Liver (tissue), 9 donors: Measurements from ENCODE around the gene MARCHF10. TPM values are rescaled to one million over a fixed set of nuclear protein-coding genes. Genes with fewer than 3 reads are reported as not detected.

Experiments
- DNase-seq: peaks from one replicate; pipeline ENCODE4 v3.0.0-alpha.2; 2017; ENCODE audit warnings: low spot score
- H3K27ac ChIP-seq, 2 donors: one replicate each; pipeline ENCODE4 v1.7.0; 2013; ENCODE audit warnings: inconsistent platforms in 2 of 2, low read length in 2 of 2, control low read depth in 1 of 2, low read depth in 1 of 2, mild to moderate bottlenecking in 1 of 2
- H3K27me3 ChIP-seq, 4 donors: one replicate each; pipeline versions ENCODE4 v1.6.1 to v1.7.0; 2013; ENCODE audit warnings: low read length in 3 of 4, inconsistent platforms in 1 of 4, mild to moderate bottlenecking in 1 of 4, moderate library complexity in 1 of 4; ENCODE audit not compliant: control insufficient read depth in 4 of 4, insufficient read depth in 4 of 4
- H3K36me3 ChIP-seq, 4 donors: one replicate each; pipeline versions ENCODE4 v1.6.1 to v1.7.0; 2013; ENCODE audit warnings: low read length in 3 of 4, mild to moderate bottlenecking in 3 of 4, low read depth in 1 of 4, moderate library complexity in 1 of 4; ENCODE audit not compliant: control insufficient read depth in 4 of 4, insufficient read depth in 3 of 4
- H3K4me1 ChIP-seq, 4 donors: one replicate each; pipeline versions ENCODE4 v1.6.1 to v1.7.0; 2013; ENCODE audit warnings: low read length in 3 of 4, mild to moderate bottlenecking in 3 of 4, moderate library complexity in 1 of 4; ENCODE audit not compliant: control insufficient read depth in 4 of 4, insufficient read depth in 4 of 4
- H3K4me3 ChIP-seq, 3 donors: one replicate each; pipeline versions ENCODE4 v1.6.1 to v1.7.0; 2013; ENCODE audit warnings: low read length in 3 of 3, control low read depth in 1 of 3, low read depth in 1 of 3, mild to moderate bottlenecking in 1 of 3
- H3K9ac ChIP-seq, 2 donors: one replicate each; pipeline ENCODE4 v1.7.0; 2013; ENCODE audit warnings: low read length in 2 of 2, mild to moderate bottlenecking in 2 of 2, moderate library complexity in 2 of 2, control low read depth in 1 of 2, low read depth in 1 of 2
- H3K9me3 ChIP-seq, 4 donors: one replicate each; pipeline versions ENCODE4 v1.6.1 to v1.7.0; 2013; ENCODE audit warnings: low read length in 3 of 4; ENCODE audit not compliant: control insufficient read depth in 4 of 4
- EGR1 ChIP-seq, 2 donors: IDR thresholded peaks; 2 replicates each; pipeline ENCODE4 v1.6.1; 2016 to 2018; ENCODE audit warnings: antibody characterized with exemption in 2 of 2, low read depth in 2 of 2
- FOXA1 ChIP-seq: IDR thresholded peaks from 2 replicates; pipeline ENCODE4 v1.6.1; 2016; ENCODE audit warnings: antibody characterized with exemption
- GABPA ChIP-seq, 2 donors: IDR thresholded peaks in 1 of 2; conservative IDR thresholded peaks in 1 of 2; 2 replicates each; pipeline ENCODE4 v1.6.1; 2016; ENCODE audit warnings: antibody characterized with exemption in 2 of 2, mild to moderate bottlenecking in 1 of 2, moderate library complexity in 1 of 2
- HNF4A ChIP-seq, 2 donors: conservative IDR thresholded peaks; 2 replicates each; pipeline ENCODE4 v1.6.1; 2016; ENCODE audit warnings: antibody characterized with exemption in 2 of 2, mild to moderate bottlenecking in 2 of 2
- HNF4G ChIP-seq: IDR thresholded peaks from 2 replicates; pipeline ENCODE4 v1.6.1; 2016; ENCODE audit warnings: antibody characterized with exemption
- JUND ChIP-seq, 2 donors: IDR thresholded peaks; 2 replicates each; pipeline ENCODE4 v1.6.1; 2016; ENCODE audit warnings: antibody characterized with exemption in 2 of 2
- MAX ChIP-seq: IDR thresholded peaks from 2 replicates; pipeline ENCODE4 v1.6.1; 2016; ENCODE audit warnings: antibody characterized with exemption
- NR2F2 ChIP-seq: IDR thresholded peaks from 2 replicates; pipeline ENCODE4 v1.6.1; 2016; ENCODE audit warnings: antibody characterized with exemption
- RAD21 ChIP-seq, 2 donors: IDR thresholded peaks; 2 replicates each; pipeline ENCODE4 v1.6.1; 2016; ENCODE audit warnings: antibody characterized with exemption in 2 of 2, mild to moderate bottlenecking in 2 of 2
- RXRA ChIP-seq, 2 donors: IDR thresholded peaks; 2 replicates each; pipeline ENCODE4 v1.6.1; 2017 to 2018; ENCODE audit warnings: antibody characterized with exemption in 2 of 2, mild to moderate bottlenecking in 1 of 2
- SP1 ChIP-seq: IDR thresholded peaks from 2 replicates; pipeline ENCODE4 v1.6.1; 2018; ENCODE audit warnings: antibody characterized with exemption, mild to moderate bottlenecking
- TAF1 ChIP-seq: conservative IDR thresholded peaks from 2 replicates; pipeline ENCODE4 v1.6.1; 2016; ENCODE audit warnings: antibody characterized with exemption, mild to moderate bottlenecking
- YY1 ChIP-seq: IDR thresholded peaks from 2 replicates; pipeline ENCODE4 v1.6.1; 2016; ENCODE audit warnings: antibody characterized with exemption, mild to moderate bottlenecking
- ZBTB33 ChIP-seq: IDR thresholded peaks from 2 replicates; pipeline ENCODE4 v1.6.1; 2016; ENCODE audit warnings: antibody characterized with exemption
- WGBS: extraction: QIAGEN DNeasy Blood & Tissue Kit; methylation state at CpG from one replicate; pipeline ENCODE4 v1.1.7; 2013; 5-methylcytosine and 5-hydroxymethylcytosine counted together
- polyA plus RNA-seq, 2 donors: library from polyadenylated mRNA; stranded (reverse) in 1 of 2; unstranded in 1 of 2; fragments of 200-250 nt in 1 of 2; fragments of >200 nt in 1 of 2; fragmentation: Nextera tagmentation in 1 of 2; extraction: Ambion mirVana in 1 of 2; gene quantifications; one replicate each; pipeline versions ENCODE4 v1.2.1 to v1.2.3, GENCODE V29; 2013 to 2015
- total RNA-seq, 2 donors: library from RNA; depleted of rRNA; stranded (reverse); fragments of >200 nt; gene quantifications; one replicate each; pipeline ENCODE4 v1.2.3, GENCODE V29; 2014
- TF ChIP-seq, protein P1 (sequence below): IDR thresholded peaks from 2 replicates; pipeline ENCODE4 v1.6.1; 2016; ENCODE audit warnings: antibody characterized with exemption, mild to moderate bottlenecking
- TF ChIP-seq, protein P2 (sequence below): IDR thresholded peaks from 2 replicates; pipeline ENCODE4 v1.6.1; 2016; ENCODE audit warnings: antibody characterized with exemption
- donor health status: healthy.
- donor health status: healthy.
- donor health status: healthy.
- donor health status: healthy.
- donor health status: healthy.

MARCHF10 gene
- total and polyA plus RNA-seq, 4 donors: not detected

- no peak for DNase-seq
- Histone ChIP-seq H3K27ac (no peak overlapping the region), H3K36me3 (no peaks in the 10 kb centered on the region), H3K4me1 (no peaks in the 10 kb centered on the region), H3K4me3 (no peak overlapping the region), H3K9me3 (no peaks in the 10 kb centered on the region), H3K27me3 (peaks cover 0 to 3% (median 0%) of the 10 kb centered on the region in 4 donors), H3K9ac (no peak overlapping the region)
- TF ChIP-seq YY1 (no peak), HNF4G (no peak), JUND (IDR thresholded peaks at IDR 0.05) (no peak), SP1 (no peak), EGR1 (IDR thresholded peaks at IDR 0.05; ENCODE audit: low read depth in 2 of 2) (no peak), RXRA (IDR thresholded peaks at IDR 0.05) (no peak), ZBTB33 (no peak), FOXA1 (no peak), RAD21 (IDR thresholded peaks at IDR 0.05) (no peak), GABPA (IDR thresholded peaks at IDR 0.05 in 1 of 2, conservative IDR thresholded peaks at IDR 0.05 in 1 of 2) (no peak), MAX (no peak)
- TF ChIP-seq, protein P1, sequence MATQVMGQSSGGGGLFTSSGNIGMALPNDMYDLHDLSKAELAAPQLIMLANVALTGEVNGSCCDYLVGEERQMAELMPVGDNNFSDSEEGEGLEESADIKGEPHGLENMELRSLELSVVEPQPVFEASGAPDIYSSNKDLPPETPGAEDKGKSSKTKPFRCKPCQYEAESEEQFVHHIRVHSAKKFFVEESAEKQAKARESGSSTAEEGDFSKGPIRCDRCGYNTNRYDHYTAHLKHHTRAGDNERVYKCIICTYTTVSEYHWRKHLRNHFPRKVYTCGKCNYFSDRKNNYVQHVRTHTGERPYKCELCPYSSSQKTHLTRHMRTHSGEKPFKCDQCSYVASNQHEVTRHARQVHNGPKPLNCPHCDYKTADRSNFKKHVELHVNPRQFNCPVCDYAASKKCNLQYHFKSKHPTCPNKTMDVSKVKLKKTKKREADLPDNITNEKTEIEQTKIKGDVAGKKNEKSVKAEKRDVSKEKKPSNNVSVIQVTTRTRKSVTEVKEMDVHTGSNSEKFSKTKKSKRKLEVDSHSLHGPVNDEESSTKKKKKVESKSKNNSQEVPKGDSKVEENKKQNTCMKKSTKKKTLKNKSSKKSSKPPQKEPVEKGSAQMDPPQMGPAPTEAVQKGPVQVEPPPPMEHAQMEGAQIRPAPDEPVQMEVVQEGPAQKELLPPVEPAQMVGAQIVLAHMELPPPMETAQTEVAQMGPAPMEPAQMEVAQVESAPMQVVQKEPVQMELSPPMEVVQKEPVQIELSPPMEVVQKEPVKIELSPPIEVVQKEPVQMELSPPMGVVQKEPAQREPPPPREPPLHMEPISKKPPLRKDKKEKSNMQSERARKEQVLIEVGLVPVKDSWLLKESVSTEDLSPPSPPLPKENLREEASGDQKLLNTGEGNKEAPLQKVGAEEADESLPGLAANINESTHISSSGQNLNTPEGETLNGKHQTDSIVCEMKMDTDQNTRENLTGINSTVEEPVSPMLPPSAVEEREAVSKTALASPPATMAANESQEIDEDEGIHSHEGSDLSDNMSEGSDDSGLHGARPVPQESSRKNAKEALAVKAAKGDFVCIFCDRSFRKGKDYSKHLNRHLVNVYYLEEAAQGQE: no peak
- WGBS: 81% methylated on average over 1 of the region's 1 CpG
Measured at GRCh38 chr17:62796291-62796690, 11.8 kb downstream of the MARCHF10 start.

GRCh38 chr17:62794666-62794971 is 13.5 kb downstream of the MARCHF10 start:
- H3K27ac ChIP-seq: no peak overlapping the region

More at GRCh38 chr17:62794666-62794971, 13.5 kb downstream of the MARCHF10 start:
- Histone ChIP-seq H3K4me3 (no peak overlapping the region), H3K36me3 (no peaks in the 10 kb centered on the region), H3K27me3 (no peaks in the 10 kb centered on the region), H3K4me1 (no peaks in the 10 kb centered on the region), H3K9ac (no peak overlapping the region), H3K9me3 (no peaks in the 10 kb centered on the region)
- DNase-seq: no peak
- WGBS: 56% methylated on average over 4 of the region's 4 CpGs
- TF ChIP-seq HNF4A (conservative IDR thresholded peaks at IDR 0.05) (no peak), RXRA (IDR thresholded peaks at IDR 0.05) (no peak), SP1 (no peak), YY1 (no peak), EGR1 (IDR thresholded peaks at IDR 0.05; ENCODE audit: low read depth in 2 of 2) (no peak), NR2F2 (no peak), TAF1 (no peak)
- TF ChIP-seq, protein P2, sequence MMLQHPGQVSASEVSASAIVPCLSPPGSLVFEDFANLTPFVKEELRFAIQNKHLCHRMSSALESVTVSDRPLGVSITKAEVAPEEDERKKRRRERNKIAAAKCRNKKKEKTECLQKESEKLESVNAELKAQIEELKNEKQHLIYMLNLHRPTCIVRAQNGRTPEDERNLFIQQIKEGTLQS: no peak
